ENCODE measurements around the gene SLC34A1. TPM values are rescaled to one million over a fixed set of nuclear protein-coding genes. Genes with fewer than 3 reads are reported as not detected.
A peak's percentile ranks its signal among the peaks of the same experiment; 100 is the strongest.

The SLC34A1 gene
- total and polyA plus RNA-seq, 4 experiments from 2014 or later: 0.11 TPM; not detected in 3

- H3K27ac Mint-ChIP-seq: peak overlapping the region in 4 of 7 donors; percentile 33 to 89 (median 36)
- H3K27me3 Mint-ChIP-seq: no peaks in the 10 kb centered on the region
- H3K27ac ChIP-seq (ENCODE audit: low read depth, low read length): no peak overlapping the region
- H3K9me3 Mint-ChIP-seq: peaks cover 0 to 3% (median under 1%) of the 10 kb centered on the region in 8 donors
- H3K9me3 ChIP-seq (ENCODE audit: control insufficient read depth in 1 of 2, low read length in 2 of 2): no peaks in the 10 kb centered on the region
- DNase-seq: no peak
- H3K27me3 ChIP-seq (ENCODE audit: insufficient read depth, low read length): no peaks in the 10 kb centered on the region
- no peaks in the 10 kb centered on the region for H3K36me3 ChIP-seq (ENCODE audit: insufficient read depth, low read length)
- CTCF ChIA-PET (ENCODE audit: partially characterized antibody): interaction anchor here (1.3 to 8.7 kb wide), 5 partner anchors 15 to 48 kb away, joined by 5 to 90 read pairs (median 11); no protein-coding TSS in a partner anchor
- POLR2A ChIA-PET (ENCODE audit: partially characterized antibody): interaction anchor here (1.7 to 4.9 kb wide), 5 partner anchors 17 to 100 kb away, joined by 4 to 43 read pairs (median 22); partner anchors contain the start of gene PRR7
- H3K4me3 ChIP-seq (ENCODE audit: low read length in 2 of 2): no peak overlapping the region
- peaks cover 7 to 31% of the 10 kb centered on the region in 2 donors for H3K36me3 Mint-ChIP-seq
- intact Hi-C loops (cut with micrococcal nuclease): loop anchor here (5.0 kb wide), 1 partner anchor 37 kb away; no protein-coding TSS in a partner anchor
- peak overlapping the region in 3 of 8 donors; percentile 13 to 65 (median 49) for H3K4me3 Mint-ChIP-seq
- H3K4me1 Mint-ChIP-seq: peaks cover 43 to 90% (median 67%) of the 10 kb centered on the region in 4 donors
- peaks cover 60% of the 10 kb centered on the region for H3K4me1 ChIP-seq (ENCODE audit: insufficient read depth, low read length)
Observed at GRCh38 chr5:177355162-177355867, 28.9 kb upstream of the SLC34A1 start.

GRCh38 chr5:177355868-177356168 is 28.4 kb upstream of the SLC34A1 start:
- Histone ChIP-seq H3K36me3 (ENCODE audit: insufficient read depth, low read length) (no peaks in the 10 kb centered on the region), H3K4me3 (ENCODE audit: low read length in 2 of 2) (no peak overlapping the region), H3K27me3 (ENCODE audit: insufficient read depth, low read length) (no peaks in the 10 kb centered on the region), H3K9me3 (ENCODE audit: control insufficient read depth in 1 of 2, low read length in 2 of 2) (no peaks in the 10 kb centered on the region), H3K27ac (ENCODE audit: low read depth, low read length) (no peak overlapping the region), H3K4me1 (ENCODE audit: insufficient read depth, low read length) (peaks cover 60% of the 10 kb centered on the region)
- Mint-ChIP-seq H3K27me3 (no peaks in the 10 kb centered on the region), H3K4me3 (peak overlapping the region in 1 of 8 donors; percentile 13), H3K27ac (peak overlapping the region in 3 of 7 donors; percentile 37 to 97 (median 89)), H3K36me3 (peaks cover 7 to 28% of the 10 kb centered on the region in 2 donors), H3K4me1 (peaks cover 41 to 89% (median 65%) of the 10 kb centered on the region in 4 donors), H3K9me3 (peaks cover 0 to 3% (median under 1%) of the 10 kb centered on the region in 8 donors)
- CTCF ChIA-PET (ENCODE audit: partially characterized antibody): interaction anchor here (1.3 to 8.7 kb wide), 5 partner anchors 14 to 100 kb away, joined by 5 to 90 read pairs (median 7); no protein-coding TSS in a partner anchor
- intact Hi-C loops (cut with micrococcal nuclease): loop anchor here (5.0 kb wide), 1 partner anchor 36 kb away; no protein-coding TSS in a partner anchor
- POLR2A ChIA-PET (ENCODE audit: partially characterized antibody): interaction anchor here (1.0 to 4.9 kb wide), 7 partner anchors 16 to 99 kb away, joined by 4 to 43 read pairs (median 18); partner anchors contain the start of gene PRR7
- DNase-seq: no peak

- Histone ChIP-seq H3K4me1 (ENCODE audit: insufficient read depth, low read length) (peaks cover 66% of the 10 kb centered on the region), H3K27ac (ENCODE audit: low read depth, low read length) (peak overlapping the region; percentile 75), H3K36me3 (ENCODE audit: insufficient read depth, low read length) (no peaks in the 10 kb centered on the region), H3K9me3 (ENCODE audit: control insufficient read depth in 1 of 2, low read length in 2 of 2) (no peaks in the 10 kb centered on the region), H3K27me3 (ENCODE audit: insufficient read depth, low read length) (no peaks in the 10 kb centered on the region), H3K4me3 (ENCODE audit: low read length in 2 of 2) (peak overlapping the region in 1 of 2 donors; percentile 92)
- Mint-ChIP-seq H3K27ac (peak overlapping the region; percentile 89 to 97 (median 97)), H3K4me3 (peak overlapping the region; percentile 84 to 97 (median 90)), H3K27me3 (no peaks in the 10 kb centered on the region), H3K9me3 (peaks cover 0 to 3% (median under 1%) of the 10 kb centered on the region in 8 donors), H3K36me3 (peaks cover 7 to 21% of the 10 kb centered on the region in 2 donors), H3K4me1 (peaks cover 44 to 89% (median 68%) of the 10 kb centered on the region in 4 donors)
- ChIA-PET CTCF (ENCODE audit: partially characterized antibody) (interaction anchor here (1.1 to 8.7 kb wide), 7 partner anchors 13 to 99 kb away, joined by 3 to 90 read pairs (median 7); partner anchors contain the start of gene SLC34A1), POLR2A (ENCODE audit: partially characterized antibody) (interaction anchor here (0.6 to 4.9 kb wide), 13 partner anchors 11 to 98 kb away, joined by 3 to 43 read pairs (median 7); partner anchors contain the start of genes GRK6, MXD3 and PRR7)
- intact Hi-C loops (cut with micrococcal nuclease): loop anchor here (1.0 to 5.0 kb wide), 3 partner anchors 16 to 70 kb away; partner anchors contain the start of gene GRK6
- no peak for DNase-seq
Observed at GRCh38 chr5:177356746-177357145, 27.5 kb upstream of the SLC34A1 start.

GRCh38 chr5:177357146-177357458 is 27.1 kb upstream of the SLC34A1 start:
- Histone ChIP-seq H3K4me3 (ENCODE audit: low read length in 2 of 2) (peak overlapping the region; percentile 4 to 92), H3K27ac (ENCODE audit: low read depth, low read length) (peak overlapping the region; percentile 75), H3K27me3 (ENCODE audit: insufficient read depth, low read length) (no peaks in the 10 kb centered on the region), H3K36me3 (ENCODE audit: insufficient read depth, low read length) (no peaks in the 10 kb centered on the region), H3K9me3 (ENCODE audit: control insufficient read depth in 1 of 2, low read length in 2 of 2) (no peaks in the 10 kb centered on the region), H3K4me1 (ENCODE audit: insufficient read depth, low read length) (peaks cover 66% of the 10 kb centered on the region)
- CTCF ChIA-PET (ENCODE audit: partially characterized antibody): interaction anchor here (1.1 to 8.7 kb wide), 10 partner anchors 13 to 98 kb away, joined by 3 to 90 read pairs (median 8); partner anchors contain the start of gene SLC34A1
- peaks cover 48 to 89% (median 69%) of the 10 kb centered on the region in 4 donors for H3K4me1 Mint-ChIP-seq
- POLR2A ChIA-PET (ENCODE audit: partially characterized antibody): interaction anchor here (0.6 to 4.9 kb wide), 13 partner anchors 8 to 98 kb away, joined by 3 to 43 read pairs (median 7); partner anchors contain the start of genes GRK6, MXD3 and PRR7
- H3K27ac Mint-ChIP-seq: peak overlapping the region; percentile 89 to 97 (median 97)
- peaks cover 0 to 3% (median under 1%) of the 10 kb centered on the region in 8 donors for H3K9me3 Mint-ChIP-seq
- intact Hi-C loops (cut with micrococcal nuclease): loop anchor here (1.0 to 5.0 kb wide), 3 partner anchors 15 to 69 kb away; partner anchors contain the start of gene GRK6
- no peaks in the 10 kb centered on the region for H3K27me3 Mint-ChIP-seq
- peak in 1 of 5 donors; percentile 46 for DNase-seq
- H3K4me3 Mint-ChIP-seq: peak overlapping the region; percentile 84 to 97 (median 90)
- H3K36me3 Mint-ChIP-seq: peaks cover 7 to 25% of the 10 kb centered on the region in 2 donors

- intact Hi-C loops (cut with micrococcal nuclease): loop anchor here (1.0 to 5.0 kb wide), 3 partner anchors 15 to 69 kb away; partner anchors contain the start of gene GRK6
- Mint-ChIP-seq H3K4me3 (peak within 1 kb of the TSS; percentile 84 to 97 (median 90)), H3K9me3 (peaks cover 0 to 3% (median under 1%) of the 10 kb centered on the region in 8 donors), H3K27me3 (no peaks in the 10 kb centered on the region), H3K36me3 (peaks cover 7 to 29% of the 10 kb centered on the region in 2 donors), H3K4me1 (peaks cover 53 to 92% (median 73%) of the 10 kb centered on the region in 4 donors), H3K27ac (peak within 1 kb of the TSS; percentile 89 to 97 (median 97))
- Histone ChIP-seq H3K36me3 (ENCODE audit: insufficient read depth, low read length) (no peaks in the 10 kb centered on the region), H3K27ac (ENCODE audit: low read depth, low read length) (peak within 1 kb of the TSS; percentile 75), H3K9me3 (ENCODE audit: control insufficient read depth in 1 of 2, low read length in 2 of 2) (no peaks in the 10 kb centered on the region), H3K4me1 (ENCODE audit: insufficient read depth, low read length) (peaks cover 71% of the 10 kb centered on the region), H3K27me3 (ENCODE audit: insufficient read depth, low read length) (no peaks in the 10 kb centered on the region), H3K4me3 (ENCODE audit: low read length in 2 of 2) (peak within 1 kb of the TSS; percentile 92 to 95)
- CTCF ChIA-PET (ENCODE audit: partially characterized antibody): interaction anchor here (1.1 to 8.7 kb wide), 11 partner anchors 12 to 98 kb away, joined by 3 to 90 read pairs (median 7); partner anchors contain the start of gene SLC34A1
- POLR2A ChIA-PET (ENCODE audit: partially characterized antibody): interaction anchor here (0.5 to 4.9 kb wide), 16 partner anchors 9 to 371 kb away, joined by 3 to 43 read pairs (median 6); partner anchors contain the start of genes GRK6, MXD3 and PRR7
- peak; percentile 85 to 91 (median 87) for DNase-seq
Observed at GRCh38 chr5:177357459-177358351, 26.5 kb upstream of the SLC34A1 start, which contains the start of gene RGS14. Gene RGS14 (plus strand): TSS chr5:177357924. CDS start chr5:177358025, 101 bp downstream.

GRCh38 chr5:177358370-177358819 is 25.8 kb upstream of the SLC34A1 start:
- Mint-ChIP-seq H3K4me1 (peaks cover 57 to 95% (median 74%) of the 10 kb centered on the region in 4 donors), H3K4me3 (peak overlapping the region; percentile 84 to 97 (median 90)), H3K27me3 (no peaks in the 10 kb centered on the region), H3K36me3 (peaks cover 7 to 33% of the 10 kb centered on the region in 2 donors), H3K27ac (peak overlapping the region; percentile 89 to 94 (median 93)), H3K9me3 (peaks cover 0 to 3% (median under 1%) of the 10 kb centered on the region in 8 donors)
- H3K4me1 ChIP-seq (ENCODE audit: insufficient read depth, low read length): peaks cover 76% of the 10 kb centered on the region
- H3K36me3 ChIP-seq (ENCODE audit: insufficient read depth, low read length): no peaks in the 10 kb centered on the region
- H3K4me3 ChIP-seq (ENCODE audit: low read length in 2 of 2): peak overlapping the region; percentile 92 to 95
- ChIA-PET CTCF (ENCODE audit: partially characterized antibody) (interaction anchor here (1.1 to 8.7 kb wide), 10 partner anchors 12 to 97 kb away, joined by 3 to 90 read pairs (median 8); no protein-coding TSS in a partner anchor), POLR2A (ENCODE audit: partially characterized antibody) (interaction anchor here (0.5 to 4.9 kb wide), 18 partner anchors 7 to 372 kb away, joined by 3 to 43 read pairs (median 4); partner anchors contain the start of genes LMAN2, PDLIM7 and PRR7)
- H3K27me3 ChIP-seq (ENCODE audit: insufficient read depth, low read length): no peaks in the 10 kb centered on the region
- H3K27ac ChIP-seq (ENCODE audit: low read depth, low read length): peak overlapping the region; percentile 75
- DNase-seq: no peak
- H3K9me3 ChIP-seq (ENCODE audit: control insufficient read depth in 1 of 2, low read length in 2 of 2): no peaks in the 10 kb centered on the region
- intact Hi-C loops (cut with micrococcal nuclease): loop anchor here (5.0 kb wide), 1 partner anchor 34 kb away; no protein-coding TSS in a partner anchor

Data from CD4-positive, alpha-beta memory T cell (primary cell).